Endodermal cell (in vitro differentiated cells): ENCODE data around the gene PRDM16. TPM values are rescaled to one million over a fixed set of nuclear protein-coding genes. Genes with fewer than 3 reads are reported as not detected.

Source experiments
- DNase-seq: peaks from one replicate; pipeline ENCODE4 v3.0.0-alpha.2; 2017
- H3K27ac ChIP-seq: 2 replicates; pipeline ENCODE4 v1.5.1; 2013; ENCODE audit warnings: mild to moderate bottlenecking, low read depth, low read length, moderate library complexity
- H3K27me3 ChIP-seq: 2 replicates; pipeline ENCODE4 v1.6.1; 2013; ENCODE audit warnings: mild to moderate bottlenecking, low read length, moderate library complexity; ENCODE audit not compliant: insufficient read depth, control insufficient read depth, poor library complexity, severe bottlenecking
- H3K36me3 ChIP-seq: 2 replicates; pipeline ENCODE4 v1.7.0; 2013; ENCODE audit warnings: mild to moderate bottlenecking, low read length, moderate library complexity; ENCODE audit not compliant: control insufficient read depth, insufficient read depth
- H3K4me1 ChIP-seq: one replicate; pipeline ENCODE4 v1.7.0; 2013; ENCODE audit warnings: low read length; ENCODE audit not compliant: control insufficient read depth, insufficient read depth
- H3K4me3 ChIP-seq: 2 replicates; pipeline ENCODE4 v1.5.1; 2013; ENCODE audit warnings: mild to moderate bottlenecking, low read length, moderate library complexity
- H3K9ac ChIP-seq: 2 replicates; pipeline ENCODE4 v1.6.1; 2013; ENCODE audit warnings: mild to moderate bottlenecking, low read length, moderate library complexity; ENCODE audit not compliant: poor library complexity, severe bottlenecking; ENCODE audit errors: extremely low read depth
- H3K9me3 ChIP-seq: 2 replicates; pipeline ENCODE4 v1.6.1; 2013; ENCODE audit warnings: mild to moderate bottlenecking, low read length, moderate library complexity; ENCODE audit not compliant: control insufficient read depth
- H3K27ac Mint-ChIP-seq: 2 replicates; pipeline ENCODE4 v1.8.0; 2020; ENCODE audit warnings: mixed read lengths
- H3K27me3 Mint-ChIP-seq: 2 replicates; pipeline ENCODE4 v1.8.0; 2021; ENCODE audit warnings: mild to moderate bottlenecking, mixed read lengths; ENCODE audit not compliant: insufficient read depth
- H3K36me3 Mint-ChIP-seq: 2 replicates; pipeline ENCODE4 v1.8.0; 2020; ENCODE audit warnings: low read depth, mixed read lengths
- H3K4me1 Mint-ChIP-seq: 2 replicates; pipeline ENCODE4 v1.8.0; 2020; ENCODE audit warnings: mixed read lengths
- H3K4me3 Mint-ChIP-seq: 2 replicates; pipeline ENCODE4 v1.8.0; 2020; ENCODE audit warnings: mild to moderate bottlenecking, moderate library complexity, mixed read lengths
- H3K9me3 Mint-ChIP-seq: 2 replicates; pipeline ENCODE4 v1.8.0; 2020; ENCODE audit warnings: mild to moderate bottlenecking, mixed read lengths
- WGBS, 2 experiments: methylation state at CpG; one replicate each; pipeline versions ENCODE4 v1.1.5 to v1.1.7; 2013; ENCODE audit warnings: missing lambda C conversion rate in 2 of 2, mixed read lengths in 1 of 2; ENCODE audit not compliant: insufficient coverage in 1 of 2, insufficient read length in 1 of 2; 5-methylcytosine and 5-hydroxymethylcytosine counted together
- total RNA-seq, 2 donors: library from RNA; stranded (reverse); fragmentation: NEBNext Ultra II Directional in 1 of 2; extraction: Animal tissue kit (Norgen Biotek cat#: 25700) in 1 of 2; gene quantifications; 2 replicates in 1 of 2; 3 replicates in 1 of 2; pipeline ENCODE4 v1.2.1, GENCODE V29; 2021
- TF ChIP-seq, protein P1 (sequence below): fragments of 200-600 bp; sonication (generic); conservative IDR thresholded peaks from 2 replicates; pipeline ENCODE4 v1.5.0; 2021; ENCODE audit warnings: antibody characterized with exemption, mild to moderate bottlenecking

The PRDM16 gene
- total RNA-seq, 2 donors from 2014 or later: 2.1 to 4.0 TPM

- no peak overlapping the region for H3K4me3 ChIP-seq
- Mint-ChIP-seq H3K27me3 (no peaks in the 10 kb centered on the region), H3K4me1 (no peaks in the 10 kb centered on the region), H3K9me3 (no peaks in the 10 kb centered on the region), H3K4me3 (no peak overlapping the region), H3K27ac (no peak overlapping the region), H3K36me3 (no peaks in the 10 kb centered on the region)
- H3K36me3 ChIP-seq: no peaks in the 10 kb centered on the region
- H3K9me3 ChIP-seq: no peaks in the 10 kb centered on the region
- WGBS, 2 experiments: 92 to 93% methylated on average over 12 to 15 of the region's 15 CpGs
- TF ChIP-seq, protein P1, sequence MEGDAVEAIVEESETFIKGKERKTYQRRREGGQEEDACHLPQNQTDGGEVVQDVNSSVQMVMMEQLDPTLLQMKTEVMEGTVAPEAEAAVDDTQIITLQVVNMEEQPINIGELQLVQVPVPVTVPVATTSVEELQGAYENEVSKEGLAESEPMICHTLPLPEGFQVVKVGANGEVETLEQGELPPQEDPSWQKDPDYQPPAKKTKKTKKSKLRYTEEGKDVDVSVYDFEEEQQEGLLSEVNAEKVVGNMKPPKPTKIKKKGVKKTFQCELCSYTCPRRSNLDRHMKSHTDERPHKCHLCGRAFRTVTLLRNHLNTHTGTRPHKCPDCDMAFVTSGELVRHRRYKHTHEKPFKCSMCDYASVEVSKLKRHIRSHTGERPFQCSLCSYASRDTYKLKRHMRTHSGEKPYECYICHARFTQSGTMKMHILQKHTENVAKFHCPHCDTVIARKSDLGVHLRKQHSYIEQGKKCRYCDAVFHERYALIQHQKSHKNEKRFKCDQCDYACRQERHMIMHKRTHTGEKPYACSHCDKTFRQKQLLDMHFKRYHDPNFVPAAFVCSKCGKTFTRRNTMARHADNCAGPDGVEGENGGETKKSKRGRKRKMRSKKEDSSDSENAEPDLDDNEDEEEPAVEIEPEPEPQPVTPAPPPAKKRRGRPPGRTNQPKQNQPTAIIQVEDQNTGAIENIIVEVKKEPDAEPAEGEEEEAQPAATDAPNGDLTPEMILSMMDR: no peak
- no peaks in the 10 kb centered on the region for H3K27me3 ChIP-seq
- DNase-seq: no peak
- H3K4me1 ChIP-seq: no peaks in the 10 kb centered on the region
- H3K27ac ChIP-seq: peak overlapping the region; percentile 41
- H3K9ac ChIP-seq: no peak overlapping the region
Measured at GRCh38 chr1:3277011-3277471, 208.0 kb downstream of the PRDM16 start.

DNA sequence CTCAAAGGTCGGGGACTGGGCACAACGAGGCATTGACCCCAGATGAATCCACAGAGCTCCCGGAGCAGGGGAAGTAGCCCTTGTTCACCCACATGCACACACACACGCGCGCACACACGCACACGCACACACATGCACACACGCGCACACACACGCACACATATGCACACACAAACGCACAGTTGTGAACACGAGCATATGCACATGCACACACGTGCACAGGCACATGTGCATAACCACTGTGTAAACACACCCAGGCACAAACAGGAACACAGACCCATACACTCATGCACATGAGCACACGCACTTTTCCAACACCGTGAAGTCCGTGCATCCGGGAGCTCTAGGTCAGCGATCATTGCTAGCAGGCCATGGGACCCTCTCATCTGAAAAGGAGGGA is 208.6 kb downstream of the PRDM16 start:
- no peaks in the 10 kb centered on the region for H3K27me3 ChIP-seq
- Mint-ChIP-seq H3K4me3 (no peak overlapping the region), H3K4me1 (no peaks in the 10 kb centered on the region), H3K9me3 (no peaks in the 10 kb centered on the region), H3K27ac (no peak overlapping the region), H3K36me3 (no peaks in the 10 kb centered on the region), H3K27me3 (no peaks in the 10 kb centered on the region)
- 95 to 98% methylated on average over 14 to 19 of the region's 19 CpGs for WGBS, 2 experiments
- H3K36me3 ChIP-seq: no peaks in the 10 kb centered on the region
- TF ChIP-seq, protein P1: no peak
- DNase-seq: no peak
- no peak overlapping the region for H3K4me3 ChIP-seq
- H3K4me1 ChIP-seq: no peaks in the 10 kb centered on the region
- H3K9ac ChIP-seq: no peak overlapping the region
- H3K9me3 ChIP-seq: no peaks in the 10 kb centered on the region
- peak overlapping the region; percentile 41 for H3K27ac ChIP-seq

- DNase-seq: no peak
- H3K27ac ChIP-seq: no peak overlapping the region
- WGBS, 2 experiments: 93 to 95% methylated on average over 35 to 37 of the region's 37 CpGs
- no peak overlapping the region for H3K9ac ChIP-seq
- no peak overlapping the region for H3K27ac Mint-ChIP-seq
- H3K36me3 Mint-ChIP-seq: no peaks in the 10 kb centered on the region
- no peaks in the 10 kb centered on the region for H3K36me3 ChIP-seq
- TF ChIP-seq, protein P1: no peak
- no peaks in the 10 kb centered on the region for H3K27me3 Mint-ChIP-seq
- H3K4me3 Mint-ChIP-seq: no peak overlapping the region
- H3K4me3 ChIP-seq: no peak overlapping the region
- H3K27me3 ChIP-seq: no peaks in the 10 kb centered on the region
- no peaks in the 10 kb centered on the region for H3K4me1 ChIP-seq
- H3K9me3 Mint-ChIP-seq: no peaks in the 10 kb centered on the region
- no peaks in the 10 kb centered on the region for H3K4me1 Mint-ChIP-seq
- H3K9me3 ChIP-seq: no peaks in the 10 kb centered on the region
Measured at GRCh38 chr1:3278416-3279181, 209.6 kb downstream of the PRDM16 start.
